Lung (tissue), 12 donors: Measurements from ENCODE around the gene TMEM190. TPM values are rescaled to one million over a fixed set of nuclear protein-coding genes. Genes with fewer than 3 reads are reported as not detected.

Source experiments
- ATAC-seq: fragments of 200-7000 bp; cut with Tn5 transposase; one replicate; pipeline ENCODE4 v1.9.1; 2020; ENCODE audit warnings: moderate number of reproducible peaks; ENCODE audit not compliant: insufficient read depth, low FRiP score
- DNase-seq, 3 donors: peaks; one replicate each; pipeline ENCODE4 v3.0.0-alpha.2; 2013 to 2017
- H3K27ac ChIP-seq, 2 donors: one replicate each; pipeline ENCODE4 v1.5.1; 2013; ENCODE audit warnings: mild to moderate bottlenecking in 2 of 2, moderate library complexity in 2 of 2, control low read depth in 1 of 2, inconsistent platforms in 1 of 2, low read depth in 1 of 2, low read length in 1 of 2
- H3K27me3 ChIP-seq, 3 donors: one replicate each; pipeline ENCODE4 v1.5.1; 2013; ENCODE audit warnings: low read length in 2 of 3; ENCODE audit not compliant: control insufficient read depth in 3 of 3, insufficient read depth in 3 of 3
- H3K36me3 ChIP-seq, 4 donors: one replicate each; pipeline ENCODE4 v1.5.1; 2013; ENCODE audit warnings: low read length in 4 of 4, mild to moderate bottlenecking in 1 of 4, moderate library complexity in 1 of 4; ENCODE audit not compliant: control insufficient read depth in 4 of 4, insufficient read depth in 4 of 4
- H3K4me1 ChIP-seq, 5 donors: one replicate each; pipeline ENCODE4 v1.5.1; 2013; ENCODE audit warnings: low read length in 5 of 5, mild to moderate bottlenecking in 2 of 5, moderate library complexity in 1 of 5; ENCODE audit not compliant: control insufficient read depth in 5 of 5, insufficient read depth in 5 of 5
- H3K4me3 ChIP-seq: one replicate; pipeline ENCODE4 v1.5.1; 2013; ENCODE audit warnings: mild to moderate bottlenecking, control low read depth, moderate library complexity
- H3K9ac ChIP-seq, 2 donors: one replicate each; pipeline ENCODE4 v1.5.1; 2013; ENCODE audit warnings: low read length in 2 of 2, control low read depth in 1 of 2; ENCODE audit not compliant: insufficient read depth in 1 of 2
- H3K9me3 ChIP-seq, 4 donors: one replicate each; pipeline ENCODE4 v1.5.1; 2013; ENCODE audit warnings: low read length in 3 of 4, mild to moderate bottlenecking in 1 of 4, moderate library complexity in 1 of 4; ENCODE audit not compliant: control insufficient read depth in 4 of 4, insufficient read depth in 3 of 4
- CTCF ChIP-seq: IDR thresholded peaks from 2 replicates; pipeline ENCODE4 v1.5.1; 2012; ENCODE audit warnings: mild to moderate bottlenecking; ENCODE audit errors: control extremely low read depth, extremely low read depth
- WGBS, 2 donors: extraction: QIAGEN DNeasy Blood & Tissue Kit; methylation state at CpG; one replicate each; pipeline ENCODE4 v1.1.7; 2013; 5-methylcytosine and 5-hydroxymethylcytosine counted together
- polyA plus RNA-seq, 2 donors: library from polyadenylated mRNA; stranded (reverse); fragments of 200-250 nt; gene quantifications; one replicate each; pipeline ENCODE4 v1.2.1, GENCODE V29; 2013
- total RNA-seq, 2 donors: library from RNA; depleted of rRNA in 1 of 2; stranded (reverse); fragments of >200 nt in 1 of 2; gene quantifications; one replicate each; pipeline ENCODE4 v1.2.1, GENCODE V29; 2014 to 2021
- donor health status: control.
- donor health status: control.
- donor health status: Bipolar disorder and iron deficiency.
- donor health status: healthy.
- donor health status: DM: yes; HTN: yes; CAD: no.

The TMEM190 gene
- total and polyA plus RNA-seq, 4 donors, result 14.3 to 106 (median 62.5) TPM

- Histone ChIP-seq H3K27me3 (peaks cover 0 to 15% (median 2%) of the 10 kb centered on the region in 3 donors), H3K9ac (no peak overlapping the region), H3K4me1 (peaks cover 0 to 11% (median 0%) of the 10 kb centered on the region in 5 donors), H3K4me3 (no peak overlapping the region), H3K27ac (no peak overlapping the region), H3K36me3 (no peaks in the 10 kb centered on the region), H3K9me3 (no peaks in the 10 kb centered on the region)
- no peak for ATAC-seq
- no peak for TF ChIP-seq CTCF
- 82 to 90% methylated on average over 8 of the region's 8 CpGs for WGBS, 2 donors
- no peak for DNase-seq
Measured at GRCh38 chr19:55365245-55365644, 11.4 kb upstream of the TMEM190 start.

GRCh38 chr19:55365964-55366363 is 10.7 kb upstream of the TMEM190 start:
- no peak for DNase-seq
- peaks cover 0 to 22% (median 6%) of the 10 kb centered on the region in 3 donors for H3K27me3 ChIP-seq
- TF ChIP-seq CTCF, result no peak
- H3K4me3 ChIP-seq, result no peak overlapping the region
- H3K27ac ChIP-seq, result no peak overlapping the region
- WGBS, 2 donors, result 71 to 75% methylated on average over 16 to 19 of the region's 19 CpGs
- H3K9ac ChIP-seq, result no peak overlapping the region
- H3K36me3 ChIP-seq, result no peaks in the 10 kb centered on the region
- peaks cover 0 to 3% (median 0%) of the 10 kb centered on the region in 4 donors for H3K9me3 ChIP-seq
- peaks cover 0 to 11% (median 0%) of the 10 kb centered on the region in 5 donors for H3K4me1 ChIP-seq
- ATAC-seq, result no peak

- no peak overlapping the region for H3K9ac ChIP-seq
- H3K9me3 ChIP-seq, result peaks cover 0 to 4% (median 0%) of the 10 kb centered on the region in 4 donors
- ATAC-seq (no peak), DNase-seq (no peak)
- TF ChIP-seq CTCF, result no peak
- no peaks in the 10 kb centered on the region for H3K36me3 ChIP-seq
- H3K4me1 ChIP-seq, result peaks cover 0 to 11% (median 0%) of the 10 kb centered on the region in 5 donors
- H3K27ac ChIP-seq, result no peak overlapping the region
- WGBS, 2 donors, result 59 to 75% methylated on average over 3 of the region's 3 CpGs
- H3K4me3 ChIP-seq, result no peak overlapping the region
- peaks cover 0 to 25% (median 8%) of the 10 kb centered on the region in 3 donors for H3K27me3 ChIP-seq
Measured at GRCh38 chr19:55366790-55367189, 9.8 kb upstream of the TMEM190 start.

- no peaks in the 10 kb centered on the region for H3K36me3 ChIP-seq
- no peak overlapping the region for H3K27ac ChIP-seq
- no peak for ATAC-seq
- peaks cover 0 to 11% (median 6%) of the 10 kb centered on the region in 5 donors for H3K4me1 ChIP-seq
- H3K9ac ChIP-seq, result no peak overlapping the region
- TF ChIP-seq CTCF, result no peak
- DNase-seq, result no peak
- H3K4me3 ChIP-seq, result no peak overlapping the region
- peaks cover 0 to 4% (median 0%) of the 10 kb centered on the region in 4 donors for H3K9me3 ChIP-seq
- H3K27me3 ChIP-seq, result peaks cover 4 to 31% (median 11%) of the 10 kb centered on the region in 3 donors
- 89 to 90% methylated on average over 16 of the region's 16 CpGs for WGBS, 2 donors
Measured at GRCh38 chr19:55368106-55368505, 8.5 kb upstream of the TMEM190 start.
